Activated CD4-positive, alpha-beta T cell treated with anti-CD3 and anti-CD28 coated beads, Interleukin-2, amount 50 U/mL, for 24 hours (primary cell): Measurements from ENCODE around the gene TMEM203.
A peak's percentile ranks its signal among the peaks of the same experiment; 100 is the strongest.

Experiments used
- DNase-seq, 2 donors: peaks; one replicate each; pipeline ENCODE4 v3.0.0-alpha.2; 2020; ENCODE audit warnings: low read depth in 1 of 2, low spot score in 1 of 2

Gene TMEM203

GRCh38 chr9:137230705-137231371 lies 25.4 kb upstream of the TMEM203 start, which contains the start of gene SLC34A3:
TSS of gene SLC34A3 (plus strand) at chr9:137230901. CDS start at chr9:137231703, 802 bp downstream.
- no peak for DNase-seq

- no peak for DNase-seq
These were observed 24.7 kb upstream of the TMEM203 start for GRCh38 chr9:137229903-137230704.

GRCh38 chr9:137228968-137229896 lies 23.8 kb upstream of the TMEM203 start:
- no peak for DNase-seq

GRCh38 chr9:137228506-137228967 lies 23.1 kb upstream of the TMEM203 start:
- DNase-seq, result no peak

GRCh38 chr9:137227853-137228505 lies 22.5 kb upstream of the TMEM203 start:
- DNase-seq, result no peak

GRCh38 chr9:137227054-137227852 lies 21.8 kb upstream of the TMEM203 start, which contains the start of gene RNF224:
TSS of gene RNF224 (plus strand) at chr9:137227502. CDS start at chr9:137228336, 834 bp downstream.
- DNase-seq, result peak; percentile 61 to 74

- no peak for DNase-seq
These were observed 21.0 kb upstream of the TMEM203 start for GRCh38 chr9:137226338-137227053.

- DNase-seq, result no peak
These were observed 20.4 kb upstream of the TMEM203 start for GRCh38 chr9:137225699-137226331.

- no peak for DNase-seq
These were observed 19.6 kb upstream of the TMEM203 start, which contains the start of gene CYSRT1 for GRCh38 chr9:137224830-137225694. TSS of gene CYSRT1 (plus strand) at chr9:137225174. CDS start at chr9:137225622, 448 bp downstream.

- DNase-seq, result peak; percentile 97 to 99
These were observed 17.9 kb upstream of the TMEM203 start for GRCh38 chr9:137223078-137223970.

- DNase-seq, result no peak
These were observed 17.0 kb upstream of the TMEM203 start, which contains the start of gene RNF208 for GRCh38 chr9:137222190-137223077. TSS of gene RNF208 (minus strand) at chr9:137222240. CDS start at chr9:137221212, 1,028 bp downstream.

GRCh38 chr9:137221506-137222111 lies 16.2 kb upstream of the TMEM203 start:
- DNase-seq, result no peak

GRCh38 chr9:137221095-137221505 lies 15.7 kb upstream of the TMEM203 start:
- DNase-seq, result no peak

GRCh38 chr9:137220317-137221094 lies 15.1 kb upstream of the TMEM203 start:
- no peak for DNase-seq
